ENCODE data around the gene MAP3K3.
A peak's percentile ranks its signal among the peaks of the same experiment; 100 is the strongest.

Gene MAP3K3

DNA sequence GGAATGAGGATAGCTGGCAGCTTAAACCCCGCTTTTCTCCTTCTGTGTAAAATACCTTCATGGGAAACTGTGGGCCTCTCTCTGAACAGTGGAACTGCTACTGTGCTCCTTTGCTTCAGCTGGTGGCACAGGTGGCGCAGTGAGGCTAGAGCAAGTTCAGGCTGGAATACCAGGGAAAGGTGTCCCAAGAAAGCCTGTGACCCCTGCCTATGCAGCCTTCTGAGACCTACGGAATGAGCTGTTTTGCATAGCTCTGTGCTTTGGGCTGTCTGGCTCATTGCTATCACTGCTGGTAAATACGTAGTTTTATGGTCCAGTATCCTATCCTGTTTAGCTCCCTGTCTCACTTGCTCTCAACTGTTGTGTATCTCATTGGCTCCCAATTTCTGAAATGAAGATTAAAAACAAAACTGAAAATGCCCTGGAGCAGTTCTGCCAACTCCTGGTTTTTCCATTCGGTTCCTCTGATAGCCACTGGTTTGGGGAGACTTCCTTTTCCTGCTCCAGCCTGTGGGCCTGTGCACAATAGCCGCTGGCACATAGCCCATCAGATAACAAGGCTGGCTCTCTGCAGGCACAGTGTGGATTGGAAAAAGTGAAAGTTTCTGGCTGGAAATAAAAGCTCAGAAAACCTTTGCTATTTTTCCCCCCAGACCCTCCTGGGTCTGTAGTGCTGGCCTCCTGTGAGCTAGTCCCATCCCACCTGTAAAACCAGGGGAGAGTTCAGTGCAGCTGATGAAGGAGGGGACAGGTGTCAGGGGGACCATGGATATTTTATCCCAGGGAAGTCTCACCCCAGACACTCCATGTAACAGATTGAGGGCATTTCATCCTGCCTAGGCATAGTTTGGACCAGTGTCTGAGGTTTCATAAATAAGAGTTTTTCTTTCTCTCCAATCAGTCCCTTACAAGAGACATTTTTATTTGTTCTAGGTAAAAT is 53.7 kb downstream of the MAP3K3 start (continued):
- TF ChIP-seq, protein P1, sequence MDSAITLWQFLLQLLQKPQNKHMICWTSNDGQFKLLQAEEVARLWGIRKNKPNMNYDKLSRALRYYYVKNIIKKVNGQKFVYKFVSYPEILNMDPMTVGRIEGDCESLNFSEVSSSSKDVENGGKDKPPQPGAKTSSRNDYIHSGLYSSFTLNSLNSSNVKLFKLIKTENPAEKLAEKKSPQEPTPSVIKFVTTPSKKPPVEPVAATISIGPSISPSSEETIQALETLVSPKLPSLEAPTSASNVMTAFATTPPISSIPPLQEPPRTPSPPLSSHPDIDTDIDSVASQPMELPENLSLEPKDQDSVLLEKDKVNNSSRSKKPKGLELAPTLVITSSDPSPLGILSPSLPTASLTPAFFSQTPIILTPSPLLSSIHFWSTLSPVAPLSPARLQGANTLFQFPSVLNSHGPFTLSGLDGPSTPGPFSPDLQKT (IDR thresholded peaks at IDR 0.05; ENCODE audit: borderline replicate concordance, low read depth, low read length), result no peak
- TF ChIP-seq, protein P2, sequence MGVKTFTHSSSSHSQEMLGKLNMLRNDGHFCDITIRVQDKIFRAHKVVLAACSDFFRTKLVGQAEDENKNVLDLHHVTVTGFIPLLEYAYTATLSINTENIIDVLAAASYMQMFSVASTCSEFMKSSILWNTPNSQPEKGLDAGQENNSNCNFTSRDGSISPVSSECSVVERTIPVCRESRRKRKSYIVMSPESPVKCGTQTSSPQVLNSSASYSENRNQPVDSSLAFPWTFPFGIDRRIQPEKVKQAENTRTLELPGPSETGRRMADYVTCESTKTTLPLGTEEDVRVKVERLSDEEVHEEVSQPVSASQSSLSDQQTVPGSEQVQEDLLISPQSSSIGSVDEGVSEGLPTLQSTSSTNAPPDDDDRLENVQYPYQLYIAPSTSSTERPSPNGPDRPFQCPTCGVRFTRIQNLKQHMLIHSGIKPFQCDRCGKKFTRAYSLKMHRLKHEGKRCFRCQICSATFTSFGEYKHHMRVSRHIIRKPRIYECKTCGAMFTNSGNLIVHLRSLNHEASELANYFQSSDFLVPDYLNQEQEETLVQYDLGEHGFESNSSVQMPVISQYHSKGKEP (tag by site-specific recombination; IDR thresholded peaks at IDR 0.05), result peak; percentile 67; the same call in 1 of the 2 replicates
- no peak for TF ChIP-seq ZNF701 (tag by site-specific recombination; IDR thresholded peaks at IDR 0.05)
- TF ChIP-seq, protein P3, sequence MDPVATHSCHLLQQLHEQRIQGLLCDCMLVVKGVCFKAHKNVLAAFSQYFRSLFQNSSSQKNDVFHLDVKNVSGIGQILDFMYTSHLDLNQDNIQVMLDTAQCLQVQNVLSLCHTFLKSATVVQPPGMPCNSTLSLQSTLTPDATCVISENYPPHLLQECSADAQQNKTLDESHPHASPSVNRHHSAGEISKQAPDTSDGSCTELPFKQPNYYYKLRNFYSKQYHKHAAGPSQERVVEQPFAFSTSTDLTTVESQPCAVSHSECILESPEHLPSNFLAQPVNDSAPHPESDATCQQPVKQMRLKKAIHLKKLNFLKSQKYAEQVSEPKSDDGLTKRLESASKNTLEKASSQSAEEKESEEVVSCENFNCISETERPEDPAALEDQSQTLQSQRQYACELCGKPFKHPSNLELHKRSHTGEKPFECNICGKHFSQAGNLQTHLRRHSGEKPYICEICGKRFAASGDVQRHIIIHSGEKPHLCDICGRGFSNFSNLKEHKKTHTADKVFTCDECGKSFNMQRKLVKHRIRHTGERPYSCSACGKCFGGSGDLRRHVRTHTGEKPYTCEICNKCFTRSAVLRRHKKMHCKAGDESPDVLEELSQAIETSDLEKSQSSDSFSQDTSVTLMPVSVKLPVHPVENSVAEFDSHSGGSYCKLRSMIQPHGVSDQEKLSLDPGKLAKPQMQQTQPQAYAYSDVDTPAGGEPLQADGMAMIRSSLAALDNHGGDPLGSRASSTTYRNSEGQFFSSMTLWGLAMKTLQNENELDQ (tag by site-specific recombination; IDR thresholded peaks at IDR 0.05; ENCODE audit: low read depth), result no peak
- TF ChIP-seq ZNF707 (tag by site-specific recombination; IDR thresholded peaks at IDR 0.05), result no peak
- TF ChIP-seq ZBTB7A (tag by site-specific recombination; IDR thresholded peaks at IDR 0.05; ENCODE audit: low read depth), result no peak
- TF ChIP-seq EGR2 (tag by site-specific recombination; IDR thresholded peaks at IDR 0.05; ENCODE audit: low read depth), result no peak
- peak; percentile 43; the same call in 1 of the 2 replicates for TF ChIP-seq ZIC2 (tag by site-specific recombination; IDR thresholded peaks at IDR 0.05)
- peak; percentile 58 for TF ChIP-seq ZBTB20 (tag by site-specific recombination; IDR thresholded peaks at IDR 0.05)
- TF ChIP-seq, protein P4, sequence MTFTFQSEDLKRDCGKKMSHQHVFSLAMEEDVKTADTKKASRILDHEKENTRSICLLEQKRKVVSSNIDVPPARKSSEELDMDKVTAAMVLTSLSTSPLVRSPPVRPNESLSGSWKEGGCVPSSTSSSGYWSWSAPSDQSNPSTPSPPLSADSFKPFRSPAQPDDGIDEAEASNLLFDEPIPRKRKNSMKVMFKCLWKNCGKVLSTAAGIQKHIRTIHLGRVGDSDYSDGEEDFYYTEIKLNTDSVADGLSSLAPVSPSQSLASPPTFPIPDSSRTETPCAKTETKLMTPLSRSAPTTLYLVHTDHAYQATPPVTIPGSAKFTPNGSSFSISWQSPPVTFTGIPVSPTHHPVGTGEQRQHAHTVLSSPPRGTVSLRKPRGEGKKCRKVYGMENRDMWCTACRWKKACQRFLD (tag by site-specific recombination; IDR thresholded peaks at IDR 0.05), result no peak
- no peak for TF ChIP-seq ZNF175 (tag by site-specific recombination; IDR thresholded peaks at IDR 0.05)
- no peak for TF ChIP-seq ZNF155 (tag by site-specific recombination; IDR thresholded peaks at IDR 0.05)
- TF ChIP-seq ZNF311 (tag by site-specific recombination; IDR thresholded peaks at IDR 0.05; ENCODE audit: borderline replicate concordance), result no peak
- TF ChIP-seq KLF1 (tag by site-specific recombination; IDR thresholded peaks at IDR 0.05), result no peak
- TF ChIP-seq ZNF600 (tag by site-specific recombination; IDR thresholded peaks at IDR 0.05), result peak; percentile 79
- no peak for TF ChIP-seq ZNF792 (tag by site-specific recombination; IDR thresholded peaks at IDR 0.05)
- TF ChIP-seq ZNF266 (tag by site-specific recombination; IDR thresholded peaks at IDR 0.05; ENCODE audit: low read depth), result no peak
- TF ChIP-seq, protein P5, sequence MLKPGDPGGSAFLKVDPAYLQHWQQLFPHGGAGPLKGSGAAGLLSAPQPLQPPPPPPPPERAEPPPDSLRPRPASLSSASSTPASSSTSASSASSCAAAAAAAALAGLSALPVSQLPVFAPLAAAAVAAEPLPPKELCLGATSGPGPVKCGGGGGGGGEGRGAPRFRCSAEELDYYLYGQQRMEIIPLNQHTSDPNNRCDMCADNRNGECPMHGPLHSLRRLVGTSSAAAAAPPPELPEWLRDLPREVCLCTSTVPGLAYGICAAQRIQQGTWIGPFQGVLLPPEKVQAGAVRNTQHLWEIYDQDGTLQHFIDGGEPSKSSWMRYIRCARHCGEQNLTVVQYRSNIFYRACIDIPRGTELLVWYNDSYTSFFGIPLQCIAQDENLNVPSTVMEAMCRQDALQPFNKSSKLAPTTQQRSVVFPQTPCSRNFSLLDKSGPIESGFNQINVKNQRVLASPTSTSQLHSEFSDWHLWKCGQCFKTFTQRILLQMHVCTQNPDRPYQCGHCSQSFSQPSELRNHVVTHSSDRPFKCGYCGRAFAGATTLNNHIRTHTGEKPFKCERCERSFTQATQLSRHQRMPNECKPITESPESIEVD (tag by site-specific recombination; IDR thresholded peaks at IDR 0.05), result peak; percentile 73
- TF ChIP-seq MZF1 (tag by site-specific recombination; IDR thresholded peaks at IDR 0.05; ENCODE audit: borderline replicate concordance), result peak; percentile 21; the same call in 1 of the 2 replicates
- no peak for TF ChIP-seq BCL11B (tag by site-specific recombination; IDR thresholded peaks at IDR 0.05; ENCODE audit: low read depth)
- TF ChIP-seq ZNF404 (tag by site-specific recombination; IDR thresholded peaks at IDR 0.05), result no peak
- TF ChIP-seq, protein P6, sequence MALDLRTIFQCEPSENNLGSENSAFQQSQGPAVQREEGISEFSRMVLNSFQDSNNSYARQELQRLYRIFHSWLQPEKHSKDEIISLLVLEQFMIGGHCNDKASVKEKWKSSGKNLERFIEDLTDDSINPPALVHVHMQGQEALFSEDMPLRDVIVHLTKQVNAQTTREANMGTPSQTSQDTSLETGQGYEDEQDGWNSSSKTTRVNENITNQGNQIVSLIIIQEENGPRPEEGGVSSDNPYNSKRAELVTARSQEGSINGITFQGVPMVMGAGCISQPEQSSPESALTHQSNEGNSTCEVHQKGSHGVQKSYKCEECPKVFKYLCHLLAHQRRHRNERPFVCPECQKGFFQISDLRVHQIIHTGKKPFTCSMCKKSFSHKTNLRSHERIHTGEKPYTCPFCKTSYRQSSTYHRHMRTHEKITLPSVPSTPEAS (tag by site-specific recombination; IDR thresholded peaks at IDR 0.05), result no peak
- TF ChIP-seq, protein P7, sequence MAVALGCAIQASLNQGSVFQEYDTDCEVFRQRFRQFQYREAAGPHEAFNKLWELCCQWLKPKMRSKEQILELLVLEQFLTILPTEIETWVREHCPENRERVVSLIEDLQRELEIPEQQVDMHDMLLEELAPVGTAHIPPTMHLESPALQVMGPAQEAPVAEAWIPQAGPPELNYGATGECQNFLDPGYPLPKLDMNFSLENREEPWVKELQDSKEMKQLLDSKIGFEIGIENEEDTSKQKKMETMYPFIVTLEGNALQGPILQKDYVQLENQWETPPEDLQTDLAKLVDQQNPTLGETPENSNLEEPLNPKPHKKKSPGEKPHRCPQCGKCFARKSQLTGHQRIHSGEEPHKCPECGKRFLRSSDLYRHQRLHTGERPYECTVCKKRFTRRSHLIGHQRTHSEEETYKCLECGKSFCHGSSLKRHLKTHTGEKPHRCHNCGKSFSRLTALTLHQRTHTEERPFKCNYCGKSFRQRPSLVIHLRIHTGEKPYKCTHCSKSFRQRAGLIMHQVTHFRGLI (tag by site-specific recombination; IDR thresholded peaks at IDR 0.05), result no peak
- TF ChIP-seq ZNF37A (tag by site-specific recombination; IDR thresholded peaks at IDR 0.05), result no peak
- no peak for TF ChIP-seq ZNF132 (tag by site-specific recombination; IDR thresholded peaks at IDR 0.05; ENCODE audit: borderline replicate concordance)

Data from HEK293 (cell line).